Activated CD8-positive, alpha-beta memory T cell treated with anti-CD3 and anti-CD28 coated beads for 4 hours (primary cell): Measurements from ENCODE around the gene THSD4.

Experiments
- DNase-seq, 2 donors: peaks; one replicate each; pipeline ENCODE4 v3.0.0-alpha.2; 2020; ENCODE audit warnings: low read depth in 2 of 2

Gene THSD4

GRCh38 chr15:71328453-71328852 is 213.2 kb downstream of the THSD4 start:
- DNase-seq: no peak

DNA sequence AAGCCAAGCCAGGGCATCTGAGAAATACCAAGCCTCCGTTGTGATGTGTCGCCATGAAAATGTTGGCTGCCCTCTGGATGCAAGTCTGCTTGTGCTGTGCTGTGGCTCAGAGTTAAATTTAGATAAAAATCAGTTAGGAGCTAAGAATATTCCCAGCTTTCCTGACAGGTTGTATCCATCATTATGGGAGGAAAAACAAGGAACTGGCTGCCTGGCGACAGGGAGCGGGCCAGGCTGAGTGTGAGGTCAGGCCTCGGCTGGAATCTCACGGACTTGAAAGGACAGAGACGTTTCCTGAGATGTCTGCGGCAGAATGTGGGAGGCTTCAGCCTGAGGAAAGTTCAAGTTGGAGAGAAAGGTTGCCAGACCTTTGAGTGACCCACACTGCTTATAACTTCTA is 213.8 kb downstream of the THSD4 start:
- DNase-seq: no peak

- no peak for DNase-seq
Measured at GRCh38 chr15:71329497-71330260, 214.4 kb downstream of the THSD4 start.

GRCh38 chr15:71330638-71331162 is 215.4 kb downstream of the THSD4 start:
- no peak for DNase-seq

GRCh38 chr15:71331173-71331572 is 215.9 kb downstream of the THSD4 start:
- DNase-seq: no peak

DNA sequence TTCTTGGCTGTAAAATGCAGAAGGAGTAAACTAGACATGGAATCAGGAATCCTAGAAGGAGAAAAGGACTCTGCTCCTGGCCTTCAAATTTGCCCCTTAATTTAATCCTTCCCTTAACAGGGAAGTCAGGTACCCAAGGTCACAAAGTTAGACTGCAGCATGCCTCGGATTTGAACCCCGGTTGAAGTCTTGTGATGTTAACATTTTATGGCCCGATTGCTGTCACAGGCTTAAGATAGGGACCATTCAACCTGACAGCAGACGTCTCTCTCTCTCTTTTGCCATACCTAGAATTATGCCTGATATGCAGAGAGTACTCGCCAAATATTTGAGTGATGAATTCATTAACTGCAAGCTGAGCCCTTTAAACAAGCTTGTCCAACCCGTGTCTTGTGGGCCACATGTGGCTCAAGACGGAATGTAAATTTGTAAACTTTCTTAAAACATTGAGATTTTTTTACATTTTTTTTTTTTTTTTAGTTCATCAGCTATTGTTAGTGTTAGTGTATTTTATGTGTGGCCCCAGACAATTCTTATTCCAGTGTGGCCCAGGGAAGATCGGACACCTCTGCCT is 217.2 kb downstream of the THSD4 start:
- no peak for DNase-seq

- DNase-seq: no peak
Measured at GRCh38 chr15:71333136-71333700, 217.9 kb downstream of the THSD4 start.

GRCh38 chr15:71333839-71334238 is 218.6 kb downstream of the THSD4 start:
- no peak for DNase-seq

DNA sequence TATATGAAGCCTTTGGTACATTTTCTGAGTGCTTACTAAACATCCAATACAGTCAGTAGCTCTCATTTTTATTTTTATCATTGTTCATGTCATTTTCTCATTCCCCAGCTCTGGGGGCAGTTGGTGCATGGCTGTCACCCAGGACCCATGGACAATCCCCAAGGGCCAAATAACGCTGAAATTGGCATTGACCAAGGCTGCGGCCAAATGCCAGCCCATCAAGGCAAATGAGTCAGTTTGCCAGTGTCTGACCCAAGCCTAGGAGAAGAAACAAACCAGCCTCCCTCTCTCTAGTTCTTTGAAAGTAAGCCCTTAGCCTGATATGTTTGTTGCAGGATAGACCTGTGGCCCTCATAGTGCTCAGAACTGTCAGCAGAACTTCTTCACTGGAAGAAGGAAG is 219.2 kb downstream of the THSD4 start:
- no peak for DNase-seq

- DNase-seq: no peak
Measured at GRCh38 chr15:71334873-71335272, 219.6 kb downstream of the THSD4 start.

DNA sequence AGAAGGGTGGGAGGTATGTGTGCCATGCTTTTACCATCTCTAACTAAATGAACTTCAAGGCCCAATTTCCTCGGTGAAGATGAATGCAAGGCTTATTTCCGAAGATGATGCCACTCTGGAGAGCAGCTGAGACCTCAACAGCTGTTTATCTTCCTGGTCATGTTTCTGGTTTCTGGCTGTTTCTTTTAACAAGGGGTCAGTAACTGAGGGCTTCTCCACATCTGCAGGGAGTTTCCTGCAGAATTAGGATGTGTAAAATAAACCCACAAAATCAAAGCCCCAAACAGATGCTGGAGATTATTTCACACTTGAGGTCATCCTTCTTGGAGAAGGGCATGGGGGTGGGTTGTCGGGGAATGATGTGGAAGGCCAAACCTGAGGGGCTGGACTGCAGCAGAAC is 220.3 kb downstream of the THSD4 start:
- DNase-seq: no peak

DNA sequence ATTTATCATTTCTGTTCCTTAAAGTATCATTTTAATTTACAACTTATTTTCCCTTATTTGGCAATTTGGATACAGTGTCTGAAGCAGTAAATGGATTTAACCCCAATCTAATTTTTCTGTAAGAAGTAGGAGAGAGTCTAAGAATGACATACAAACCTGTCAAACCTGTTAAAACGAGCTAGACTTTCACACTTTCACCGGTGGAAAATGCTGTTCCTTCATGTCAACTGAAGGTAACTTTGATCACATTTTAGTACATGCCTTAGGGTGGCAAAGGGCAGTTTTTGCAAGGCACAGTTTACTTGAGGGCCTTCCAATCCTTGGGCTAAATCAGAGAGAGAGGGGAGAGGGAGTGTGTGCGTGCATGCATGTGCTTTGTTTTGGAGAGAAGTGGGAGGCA is 221.4 kb downstream of the THSD4 start:
- DNase-seq: no peak

GRCh38 chr15:71337197-71337845 is 222.1 kb downstream of the THSD4 start:
- no peak for DNase-seq

DNA sequence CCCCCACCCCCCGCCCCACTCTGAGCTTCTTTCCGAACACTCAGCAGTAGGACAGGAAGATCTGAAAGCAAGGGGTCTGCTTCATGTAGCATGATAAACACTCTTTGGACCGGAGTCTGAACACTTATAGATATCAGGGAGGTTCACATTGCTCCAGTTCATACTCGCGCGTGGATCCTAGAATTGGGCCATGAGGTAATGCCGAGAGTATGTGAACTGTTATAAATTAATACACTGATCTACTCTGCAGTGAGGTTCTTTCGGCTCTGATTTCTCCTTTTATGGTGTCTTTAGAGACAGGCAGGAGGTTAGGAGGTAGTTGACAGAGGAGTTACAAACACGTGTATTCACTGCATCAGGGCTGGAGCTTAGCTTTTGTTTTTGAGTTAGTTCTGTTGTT is 223.0 kb downstream of the THSD4 start:
- no peak for DNase-seq

DNA sequence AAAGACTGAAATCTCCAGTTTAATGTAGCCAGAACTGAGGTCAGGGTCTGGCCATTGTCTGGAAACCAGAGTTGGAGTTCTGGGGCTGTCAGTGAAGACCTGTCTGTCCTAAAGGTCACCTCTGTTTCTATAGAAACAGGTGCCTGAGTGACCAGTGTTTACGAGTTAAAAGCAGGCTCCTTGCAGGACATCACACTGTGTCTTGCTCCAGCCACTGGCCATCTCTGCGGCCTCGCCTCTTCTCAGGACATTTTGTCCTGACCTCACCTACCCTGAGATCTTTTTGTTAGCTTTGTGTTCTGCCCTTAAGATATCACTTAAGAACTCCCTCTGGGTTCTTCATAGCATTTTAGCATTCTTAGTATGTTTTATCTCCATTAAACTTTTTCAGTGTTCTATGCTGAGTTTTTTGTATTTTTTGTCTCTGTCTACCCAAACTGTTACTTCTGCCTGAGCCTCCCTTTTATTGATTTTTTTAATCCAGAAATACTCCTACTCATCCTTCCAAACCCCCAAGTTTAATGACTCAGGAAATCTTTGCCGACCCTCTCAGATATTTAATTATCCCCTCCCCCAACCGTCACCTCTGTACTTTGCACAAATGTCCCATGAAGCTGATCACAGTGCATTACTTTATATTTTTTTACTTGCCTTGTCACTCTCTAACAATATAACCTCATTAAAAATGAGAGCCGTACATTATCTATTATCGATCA is 223.7 kb downstream of the THSD4 start:
- DNase-seq: no peak

GRCh38 chr15:71341811-71342550 is 226.7 kb downstream of the THSD4 start:
- DNase-seq: no peak

- DNase-seq: no peak
Measured at GRCh38 chr15:71342658-71343057, 227.4 kb downstream of the THSD4 start.

DNA sequence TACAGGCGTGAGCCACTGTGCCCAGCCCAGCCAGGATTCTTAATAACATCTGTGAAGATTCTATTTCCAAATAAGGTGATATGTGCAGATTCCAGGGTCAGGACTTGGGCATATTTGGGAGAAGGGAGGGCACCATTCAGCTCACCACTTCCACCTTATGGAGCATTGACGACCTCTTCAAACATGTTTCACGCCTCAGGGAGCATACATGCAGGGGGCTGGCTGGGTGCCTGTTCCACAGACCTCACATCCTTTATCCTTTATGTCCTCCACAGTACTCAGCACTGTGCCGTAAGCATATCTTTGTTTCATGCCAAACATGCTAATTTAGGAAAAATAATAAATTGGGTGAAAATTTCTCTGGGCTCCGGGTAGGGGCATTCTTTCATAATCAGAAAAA is 229.0 kb downstream of the THSD4 start:
- DNase-seq: no peak

- DNase-seq: no peak
Measured at GRCh38 chr15:71345186-71345585, 229.9 kb downstream of the THSD4 start.

DNA sequence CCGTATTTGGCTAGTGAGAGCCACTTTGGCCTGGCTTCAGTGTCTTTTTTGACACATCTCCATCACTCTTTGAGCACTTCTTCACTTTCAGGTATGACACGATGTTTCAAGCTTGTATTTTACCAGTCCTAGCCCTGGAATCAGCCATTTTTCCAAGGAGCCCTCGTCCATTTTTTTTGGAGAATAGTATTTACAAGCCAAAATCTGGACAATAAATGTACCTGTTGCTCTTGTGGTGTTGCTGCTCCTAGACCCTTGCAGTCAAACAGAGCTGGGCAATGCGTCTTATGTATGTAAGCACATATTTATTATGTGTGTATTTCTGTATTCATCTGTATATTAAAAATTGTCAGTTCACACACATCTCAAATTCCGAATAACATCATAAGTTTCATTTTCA is 231.2 kb downstream of the THSD4 start:
- no peak for DNase-seq

DNA sequence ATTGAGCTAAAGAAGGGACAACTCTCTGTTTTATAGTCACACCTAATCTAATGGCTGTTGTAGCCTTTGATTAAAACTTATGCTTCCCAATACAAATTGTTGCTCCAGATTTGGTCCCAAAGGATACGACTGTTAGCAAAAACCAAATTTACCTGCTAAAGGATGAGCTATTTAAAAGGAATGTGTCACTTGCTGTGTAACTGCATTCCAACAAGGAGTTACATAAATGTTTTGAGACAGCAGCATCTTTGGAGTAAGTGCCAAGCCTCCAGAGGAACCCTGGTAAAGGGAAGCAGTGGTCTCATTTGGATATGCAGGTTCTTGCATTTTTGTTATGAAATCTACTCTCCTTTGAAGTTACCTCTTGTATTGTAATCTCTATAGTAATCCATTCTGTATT is 233.3 kb downstream of the THSD4 start:
- no peak for DNase-seq
